GM12801 (cell line): ENCODE data around the gene BMPR1B.

Experiments used
- TF ChIP-seq, protein P1 (sequence below): IDR thresholded peaks from one replicate; pipeline ENCODE4 v1.5.1; 2011; ENCODE audit warnings: control low read depth; ENCODE audit not compliant: insufficient read length; ENCODE audit errors: extremely low read depth

Gene BMPR1B

DNA sequence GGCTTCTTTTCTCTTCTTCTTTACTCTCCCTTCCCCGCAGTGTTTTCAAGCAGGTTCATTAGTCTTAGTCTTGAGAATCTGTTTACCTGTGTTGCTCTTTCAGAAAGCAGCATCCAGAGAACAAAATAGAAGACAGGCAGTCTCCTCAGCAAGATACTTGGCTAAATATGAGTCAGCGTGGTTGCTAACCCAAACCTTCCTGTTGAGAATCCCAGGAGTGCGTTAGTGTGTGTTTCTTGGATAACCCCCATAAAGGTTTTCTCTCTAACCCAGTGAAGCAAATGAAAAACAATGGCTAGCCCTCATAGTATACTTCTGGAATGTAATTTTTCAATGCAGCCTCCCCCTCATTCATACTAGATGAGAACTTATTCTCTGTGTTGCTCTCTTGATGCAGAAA, 41.1 kb downstream of the BMPR1B start:
- TF ChIP-seq, protein P1, sequence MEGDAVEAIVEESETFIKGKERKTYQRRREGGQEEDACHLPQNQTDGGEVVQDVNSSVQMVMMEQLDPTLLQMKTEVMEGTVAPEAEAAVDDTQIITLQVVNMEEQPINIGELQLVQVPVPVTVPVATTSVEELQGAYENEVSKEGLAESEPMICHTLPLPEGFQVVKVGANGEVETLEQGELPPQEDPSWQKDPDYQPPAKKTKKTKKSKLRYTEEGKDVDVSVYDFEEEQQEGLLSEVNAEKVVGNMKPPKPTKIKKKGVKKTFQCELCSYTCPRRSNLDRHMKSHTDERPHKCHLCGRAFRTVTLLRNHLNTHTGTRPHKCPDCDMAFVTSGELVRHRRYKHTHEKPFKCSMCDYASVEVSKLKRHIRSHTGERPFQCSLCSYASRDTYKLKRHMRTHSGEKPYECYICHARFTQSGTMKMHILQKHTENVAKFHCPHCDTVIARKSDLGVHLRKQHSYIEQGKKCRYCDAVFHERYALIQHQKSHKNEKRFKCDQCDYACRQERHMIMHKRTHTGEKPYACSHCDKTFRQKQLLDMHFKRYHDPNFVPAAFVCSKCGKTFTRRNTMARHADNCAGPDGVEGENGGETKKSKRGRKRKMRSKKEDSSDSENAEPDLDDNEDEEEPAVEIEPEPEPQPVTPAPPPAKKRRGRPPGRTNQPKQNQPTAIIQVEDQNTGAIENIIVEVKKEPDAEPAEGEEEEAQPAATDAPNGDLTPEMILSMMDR: no peak

DNA sequence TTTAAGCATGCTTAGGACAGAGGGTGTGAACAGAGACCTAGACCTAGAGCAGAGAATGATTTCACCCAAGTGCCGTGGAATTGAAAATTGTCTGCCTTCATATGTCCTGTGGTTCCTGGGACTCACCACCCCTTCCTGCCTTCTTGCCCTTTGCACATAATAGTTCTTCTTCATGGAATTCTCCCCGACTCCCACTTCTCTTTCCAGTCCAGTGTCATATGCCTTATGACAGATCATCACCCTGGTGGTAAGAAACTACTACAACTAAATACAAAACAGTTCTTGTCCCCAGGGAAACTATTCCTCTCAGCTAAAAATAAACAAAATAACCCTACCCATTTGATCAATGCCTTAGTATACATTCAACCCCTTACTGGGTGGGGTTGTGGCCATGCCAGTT, 43.3 kb downstream of the BMPR1B start:
- TF ChIP-seq, protein P1: no peak

DNA sequence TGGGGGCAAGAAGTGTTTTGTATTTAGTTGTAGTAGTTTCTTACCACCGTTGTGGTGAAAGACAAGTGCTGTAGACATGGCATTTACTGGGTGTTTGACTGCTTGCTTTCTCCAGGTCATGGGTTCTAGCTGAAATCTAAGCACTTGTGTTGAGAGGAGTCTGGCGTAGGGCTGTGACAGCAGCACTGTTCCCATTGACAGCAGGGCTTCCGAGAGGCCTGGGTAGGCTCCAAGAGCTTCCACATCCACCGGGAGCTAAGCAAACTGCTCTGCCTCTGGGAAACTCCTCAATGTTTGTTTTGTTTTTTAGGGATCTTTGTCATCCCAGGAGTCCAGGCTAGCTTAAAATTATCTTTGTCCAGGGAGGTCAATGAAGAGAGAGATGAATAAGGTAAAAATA, 44.3 kb downstream of the BMPR1B start:
- TF ChIP-seq, protein P1: no peak

DNA sequence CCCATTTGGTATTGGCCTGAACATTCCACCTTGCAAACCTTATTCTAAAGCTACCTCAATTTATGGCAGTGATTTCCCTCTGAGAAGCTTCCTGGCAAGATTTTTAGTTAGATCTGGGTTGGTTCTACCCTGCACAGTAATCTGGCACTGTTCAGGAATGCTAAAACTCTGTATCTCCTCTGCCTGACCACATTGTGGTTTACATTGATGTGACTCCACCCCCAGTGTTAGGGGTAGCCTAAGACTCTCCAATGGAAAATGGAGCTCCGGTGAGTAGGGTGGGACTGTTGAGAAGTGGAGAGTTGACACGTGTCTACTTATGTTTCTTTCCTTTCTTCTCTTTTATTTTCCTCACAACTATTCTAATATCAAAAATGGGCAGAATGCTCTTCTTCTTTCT, 45.4 kb downstream of the BMPR1B start:
- TF ChIP-seq, protein P1: no peak

DNA sequence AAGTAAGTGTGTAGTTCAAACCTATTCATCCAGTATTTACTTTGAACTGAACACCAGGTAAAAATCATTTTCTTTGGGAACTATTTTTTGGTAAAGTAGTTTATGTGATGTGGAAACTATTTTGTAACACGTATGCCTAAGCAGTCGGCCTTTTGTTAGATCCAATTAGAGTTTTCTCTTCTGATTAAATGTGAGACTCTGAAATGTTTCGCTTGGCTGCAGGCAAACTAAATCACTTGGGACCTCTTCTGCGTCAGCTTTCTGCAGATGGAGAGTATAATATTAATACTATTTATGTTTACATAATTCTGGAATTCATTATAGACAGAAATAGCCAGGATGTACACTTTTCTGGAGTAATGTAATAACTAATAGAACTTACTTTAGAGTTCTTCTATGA, 46.9 kb downstream of the BMPR1B start:
- TF ChIP-seq, protein P1: no peak

DNA sequence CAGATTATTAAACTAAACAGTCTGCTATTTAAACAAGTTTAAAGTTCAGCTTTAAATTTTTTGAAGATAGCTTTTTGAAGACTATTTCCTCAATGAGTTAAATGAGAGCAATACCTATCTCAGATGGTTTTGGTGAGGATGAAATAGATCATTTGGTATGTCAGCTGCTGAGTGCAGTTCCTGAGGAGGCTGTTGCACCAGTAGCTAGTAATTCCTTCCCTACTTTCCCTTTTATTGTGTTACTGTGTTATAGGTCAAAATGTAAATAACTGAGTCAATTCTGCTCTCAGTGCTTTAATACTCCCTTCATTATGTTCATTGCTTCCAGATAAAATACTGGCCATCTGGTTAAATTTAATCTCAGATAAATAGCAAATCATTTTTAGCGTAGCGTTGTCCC, 48.6 kb downstream of the BMPR1B start:
- TF ChIP-seq, protein P1: no peak

DNA sequence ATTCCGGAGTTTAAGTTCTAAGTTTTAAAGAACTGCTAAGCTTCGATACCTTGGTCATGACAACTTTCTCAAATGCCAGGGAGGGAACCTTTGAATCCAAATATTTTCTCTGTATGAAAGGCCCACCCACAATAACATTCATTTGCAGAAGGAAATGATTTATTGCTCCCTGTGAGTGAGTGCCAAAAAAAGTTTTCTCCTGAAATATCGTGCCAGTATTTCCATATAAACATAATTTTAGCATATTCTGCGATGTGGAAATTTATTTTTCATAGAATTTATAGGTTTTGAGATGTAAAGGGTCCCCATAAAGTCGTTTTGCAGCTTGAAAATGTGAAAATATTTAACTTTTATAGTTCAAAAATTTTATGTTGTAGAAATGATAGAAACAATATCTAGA, 53.9 kb downstream of the BMPR1B start:
- TF ChIP-seq, protein P1: no peak

DNA sequence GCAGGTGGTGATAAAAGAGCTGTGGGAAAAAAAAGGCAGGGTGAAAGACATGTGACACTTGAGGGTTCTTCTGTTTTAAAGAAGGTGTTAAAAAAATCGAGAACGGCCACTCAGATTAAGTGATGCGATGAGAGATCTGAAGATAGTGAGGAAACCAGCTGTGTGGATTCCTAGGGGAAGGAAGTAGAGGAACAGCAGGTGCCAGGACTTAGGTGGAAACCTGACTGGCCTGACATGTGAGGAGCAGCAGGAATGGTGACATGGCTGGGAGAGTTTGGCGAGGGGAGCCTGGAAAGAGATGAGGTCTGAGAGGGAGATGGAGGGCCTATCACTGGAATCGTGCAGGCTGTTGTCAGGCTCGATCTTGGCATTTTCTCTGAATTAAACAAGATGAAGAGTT, 55.5 kb downstream of the BMPR1B start:
- TF ChIP-seq, protein P1: no peak
